Measurements from ENCODE around the gene TAF4. TPM values are rescaled to one million over a fixed set of nuclear protein-coding genes. Genes with fewer than 3 reads are reported as not detected.

Gene TAF4
- total RNA-seq, 2 donors from 2014 or later = 12.7 to 29.0 TPM

- intact Hi-C loops (cut with DNase I) = no loop called here
- no peak overlapping the region for H3K4me3 ChIP-seq
- H3K27ac ChIP-seq = no peak overlapping the region
- DNase-seq = peak in 1 of 4 donors; percentile 5
- ATAC-seq = no peak
- no peak for TF ChIP-seq POLR2A (IDR thresholded peaks at IDR 0.05)
- TF ChIP-seq CTCF (IDR thresholded peaks at IDR 0.05) = no peak
- H3K36me3 ChIP-seq (replicated peaks in 1 of 2; ENCODE audit: insufficient read depth in 1 of 2, low read depth in 2 of 2) = no peaks in the 10 kb centered on the region
- H3K4me1 ChIP-seq = peaks cover 4% of the 10 kb centered on the region
- H3K27me3 ChIP-seq = no peaks in the 10 kb centered on the region
- H3K9me3 ChIP-seq = no peaks in the 10 kb centered on the region
- WGBS, 2 donors = 81 to 93% methylated on average over 16 to 22 of the region's 22 CpGs
Measured at GRCh38 chr20:62049342-62050165, 16.1 kb downstream of the TAF4 start.

- 87 to 91% methylated on average over 15 to 18 of the region's 18 CpGs for WGBS, 2 donors
- no peak for TF ChIP-seq POLR2A (IDR thresholded peaks at IDR 0.05)
- TF ChIP-seq CTCF (IDR thresholded peaks at IDR 0.05) = no peak
- Histone ChIP-seq H3K4me1 (peaks cover 4% of the 10 kb centered on the region), H3K4me3 (no peak overlapping the region), H3K36me3 (replicated peaks in 1 of 2; ENCODE audit: insufficient read depth in 1 of 2, low read depth in 2 of 2) (no peaks in the 10 kb centered on the region), H3K9me3 (no peaks in the 10 kb centered on the region), H3K27ac (no peak overlapping the region), H3K27me3 (no peaks in the 10 kb centered on the region)
- DNase-seq = no peak
- no peak for ATAC-seq
- intact Hi-C loops (cut with DNase I) = no loop called here
Measured at GRCh38 chr20:62048821-62049291, 16.8 kb downstream of the TAF4 start.

GRCh38 chr20:62048346-62048761 is 17.3 kb downstream of the TAF4 start:
- WGBS, 2 donors = 87 to 90% methylated on average over 6 of the region's 7 CpGs
- H3K27ac ChIP-seq = no peak overlapping the region
- no peak for TF ChIP-seq CTCF (IDR thresholded peaks at IDR 0.05)
- no peak for TF ChIP-seq POLR2A (IDR thresholded peaks at IDR 0.05)
- intact Hi-C loops (cut with DNase I) = no loop called here
- H3K36me3 ChIP-seq (replicated peaks in 1 of 2; ENCODE audit: insufficient read depth in 1 of 2, low read depth in 2 of 2) = no peaks in the 10 kb centered on the region
- ATAC-seq (no peak), DNase-seq (no peak)
- H3K4me3 ChIP-seq = no peak overlapping the region
- peaks cover 9% of the 10 kb centered on the region for H3K4me1 ChIP-seq
- H3K27me3 ChIP-seq = no peaks in the 10 kb centered on the region
- H3K9me3 ChIP-seq = no peaks in the 10 kb centered on the region

- H3K27ac ChIP-seq = no peak overlapping the region
- ATAC-seq (no peak), DNase-seq (peak in 1 of 4 donors; percentile 2)
- no peaks in the 10 kb centered on the region for H3K27me3 ChIP-seq
- no peak overlapping the region for H3K4me3 ChIP-seq
- H3K36me3 ChIP-seq (replicated peaks in 1 of 2; ENCODE audit: insufficient read depth in 1 of 2, low read depth in 2 of 2) = no peaks in the 10 kb centered on the region
- WGBS, 2 donors = 91 to 94% methylated on average over 20 to 24 of the region's 24 CpGs
- no peak for TF ChIP-seq CTCF (IDR thresholded peaks at IDR 0.05)
- no peak for TF ChIP-seq POLR2A (IDR thresholded peaks at IDR 0.05)
- peaks cover 14% of the 10 kb centered on the region for H3K4me1 ChIP-seq
- intact Hi-C loops (cut with DNase I) = no loop called here
- no peaks in the 10 kb centered on the region for H3K9me3 ChIP-seq
Measured at GRCh38 chr20:62047666-62048345, 17.9 kb downstream of the TAF4 start.

All from body of pancreas (tissue), 4 donors.